ENCODE measurements around the gene FAM3C. TPM values are rescaled to one million over a fixed set of nuclear protein-coding genes. Genes with fewer than 3 reads are reported as not detected.
"Not testable (repeated sequence)": the region's sequence is repeated elsewhere in the genome, so short reads cannot be mapped to it uniquely, and the experiment has no call there.

The FAM3C gene, protein sequence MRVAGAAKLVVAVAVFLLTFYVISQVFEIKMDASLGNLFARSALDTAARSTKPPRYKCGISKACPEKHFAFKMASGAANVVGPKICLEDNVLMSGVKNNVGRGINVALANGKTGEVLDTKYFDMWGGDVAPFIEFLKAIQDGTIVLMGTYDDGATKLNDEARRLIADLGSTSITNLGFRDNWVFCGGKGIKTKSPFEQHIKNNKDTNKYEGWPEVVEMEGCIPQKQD
- total RNA-seq: 64.1 TPM

DNA sequence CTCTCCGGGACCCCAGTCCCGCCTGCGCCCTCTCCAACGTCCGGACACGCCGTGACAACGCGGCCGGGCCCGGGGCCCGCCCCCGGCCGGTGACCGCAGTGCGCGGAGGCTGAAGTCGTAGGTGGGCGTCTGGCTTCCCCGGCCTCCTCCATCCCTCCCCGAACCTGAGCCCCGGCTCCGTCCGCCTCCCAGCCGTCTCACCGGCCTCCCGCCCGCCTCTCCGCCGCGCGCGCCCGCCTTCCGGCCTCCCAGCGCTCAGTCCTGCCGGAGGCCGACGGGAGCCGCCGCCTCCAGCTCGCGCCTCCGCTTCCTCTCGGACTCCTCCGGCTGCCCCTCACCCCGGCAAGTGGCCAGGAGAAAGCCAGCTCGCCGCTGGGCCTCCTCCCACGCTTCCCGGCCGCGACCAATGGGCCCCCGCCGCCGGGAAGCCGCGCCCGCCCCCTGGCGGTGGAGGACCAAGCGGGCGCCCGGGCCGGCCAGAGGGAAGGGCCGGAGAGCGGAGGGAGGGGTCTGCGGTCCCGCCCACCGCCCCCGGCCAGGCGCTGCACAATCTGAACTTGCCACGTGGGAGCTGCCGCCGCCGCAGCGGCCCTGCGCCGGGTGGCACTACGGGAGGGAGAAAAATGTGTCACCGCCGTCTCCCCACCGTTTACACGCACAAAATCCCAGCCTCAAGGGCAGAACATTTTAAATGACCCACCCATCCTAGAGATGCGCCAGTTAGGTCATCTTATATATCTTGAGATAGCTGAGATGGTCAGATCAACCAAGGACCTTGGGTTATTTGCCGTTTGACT is at the start of gene FAM3C:
FAM3C (minus strand) TSS at position 348 of the 797 bp plus-strand sequence. CDS start 13,339 bp downstream, outside the sequence.
- peak; percentile 87 for DNase-seq (ENCODE audit: low spot score)

DNA sequence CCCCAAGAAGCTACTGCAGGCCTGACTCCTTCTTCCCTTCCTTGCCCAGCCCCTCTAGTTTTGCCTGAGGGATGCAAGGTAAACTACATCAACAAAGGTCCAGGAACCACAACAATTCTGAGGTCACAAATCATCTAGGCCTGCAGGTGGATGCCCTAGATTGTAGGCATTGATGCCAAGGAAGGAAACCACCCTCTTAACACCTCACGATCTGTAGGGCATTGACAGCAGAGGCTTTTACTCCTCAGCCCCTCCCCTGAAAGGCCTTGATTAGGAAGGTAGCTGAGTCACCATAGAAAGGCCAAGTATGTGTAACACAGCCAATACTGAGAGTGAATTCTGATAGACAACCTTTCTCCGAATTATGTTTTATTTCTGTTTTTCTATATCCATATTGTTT is 46.7 kb upstream of the FAM3C start:
- no peak for DNase-seq (ENCODE audit: low spot score)

DNA sequence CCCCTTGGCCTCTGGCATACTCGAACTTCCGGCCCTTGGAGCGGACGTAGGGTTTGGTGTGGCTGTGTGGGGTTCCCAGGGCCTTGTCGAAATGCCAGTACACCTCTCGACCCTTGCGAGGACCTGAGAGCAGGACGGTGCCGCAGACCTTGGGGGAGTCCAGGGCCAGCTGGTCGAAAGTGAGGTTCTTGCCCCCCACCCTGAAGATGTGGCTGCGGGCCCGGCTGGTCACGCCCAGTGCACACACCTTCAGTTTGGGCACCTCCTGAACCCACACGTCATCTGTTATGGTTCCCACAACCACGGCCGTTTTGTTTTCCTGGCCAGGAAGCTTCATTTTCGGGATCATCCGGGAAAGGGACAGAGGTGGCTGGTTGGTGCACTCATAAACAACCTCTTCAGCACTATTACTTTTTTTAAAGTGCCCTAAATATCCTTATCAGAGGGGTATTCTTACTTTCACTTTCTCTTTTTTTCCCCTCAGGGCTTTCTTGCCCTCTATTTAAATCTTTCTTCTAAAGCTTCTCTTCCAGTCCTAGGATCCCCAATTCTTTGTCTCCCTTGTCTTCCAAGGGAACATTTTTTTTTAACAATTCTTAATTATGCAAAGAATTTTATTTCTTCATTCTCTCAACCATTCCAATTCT is 44.9 kb upstream of the FAM3C start:
- DNase-seq (ENCODE audit: low spot score): no peak

DNA sequence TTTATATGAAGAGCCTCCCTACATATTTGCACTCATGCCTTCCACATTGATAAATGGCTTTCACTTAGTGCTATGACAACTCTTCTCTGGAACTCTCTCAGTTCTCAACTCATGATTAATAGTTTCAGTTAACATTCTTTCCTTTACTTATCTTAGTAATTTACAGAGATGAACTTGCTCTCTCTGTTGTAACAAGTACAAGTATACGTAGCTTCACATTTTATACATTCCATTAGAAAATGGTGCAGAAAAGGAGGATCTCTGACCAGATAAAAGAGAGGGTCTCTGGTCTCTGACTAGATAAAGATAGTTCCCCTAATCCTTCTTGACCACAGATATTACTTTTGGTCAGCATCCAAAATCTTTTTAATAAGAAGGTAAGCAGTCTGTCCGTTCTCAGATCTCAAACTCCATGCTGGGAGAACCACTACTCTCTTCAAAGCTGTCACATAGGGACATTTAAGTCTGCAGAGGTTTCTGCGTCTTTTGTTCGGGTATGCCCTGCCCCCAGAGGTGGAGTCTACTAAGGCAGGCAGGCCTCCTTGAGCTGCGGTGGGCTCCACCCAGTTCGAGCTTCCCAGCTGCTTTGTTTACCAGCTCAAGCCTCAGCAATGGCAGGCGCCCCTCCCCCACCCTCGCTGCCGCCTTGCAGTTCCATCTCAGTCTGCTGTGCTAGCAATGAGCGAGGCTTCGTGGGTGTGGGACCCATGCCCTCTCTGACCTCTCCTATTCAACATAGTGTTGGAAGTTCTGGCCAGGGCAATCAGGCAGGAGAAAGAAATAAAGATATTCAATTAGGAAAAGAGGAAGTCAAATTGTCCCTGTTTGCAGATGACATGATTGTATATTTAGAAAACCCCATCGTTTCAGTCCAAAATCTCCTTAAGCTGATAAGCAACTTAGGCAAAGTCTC is 42.2 kb upstream of the FAM3C start:
- peak; percentile 85 for DNase-seq (ENCODE audit: low spot score)

DNA sequence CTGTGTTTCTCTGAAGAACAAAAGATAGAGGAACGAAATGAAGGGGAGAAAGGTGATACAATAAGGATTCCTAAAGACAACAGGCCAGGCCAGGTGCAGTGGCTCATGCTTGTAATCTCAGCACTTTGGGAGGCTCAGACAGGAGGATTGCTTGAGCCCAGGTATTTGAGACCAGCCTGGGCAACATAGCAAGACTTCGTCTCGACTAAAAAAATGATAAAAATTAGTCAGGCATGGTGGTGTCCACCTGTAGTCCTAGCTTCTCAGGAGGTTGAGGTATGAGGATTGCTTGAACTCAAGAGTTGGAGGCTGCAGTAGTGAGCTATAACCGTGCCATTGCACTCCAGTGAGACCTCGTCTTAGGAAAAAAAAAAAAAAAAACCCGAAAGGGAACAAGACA is 41.4 kb upstream of the FAM3C start:
- DNase-seq (ENCODE audit: low spot score): no peak

DNA sequence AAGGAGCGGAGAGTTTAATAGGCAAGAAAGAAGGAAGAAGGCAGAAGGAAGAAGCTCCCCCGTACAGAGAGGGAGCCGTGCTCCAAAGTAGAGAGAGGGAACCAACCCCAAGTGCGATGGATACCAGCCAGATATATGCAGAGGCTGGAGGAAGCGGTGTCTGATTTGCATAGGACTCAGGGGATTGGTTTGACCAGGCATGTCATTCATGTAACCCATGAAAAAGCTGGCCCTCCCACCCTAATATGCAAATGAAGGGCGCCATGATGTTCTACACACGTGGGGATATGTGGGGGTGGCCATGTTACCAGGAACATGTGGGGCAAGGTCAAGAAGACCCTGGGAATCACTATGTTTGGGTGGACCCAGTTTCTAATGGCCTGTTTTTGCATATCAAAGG is 40.6 kb upstream of the FAM3C start:
- no peak for DNase-seq (ENCODE audit: low spot score)

DNA sequence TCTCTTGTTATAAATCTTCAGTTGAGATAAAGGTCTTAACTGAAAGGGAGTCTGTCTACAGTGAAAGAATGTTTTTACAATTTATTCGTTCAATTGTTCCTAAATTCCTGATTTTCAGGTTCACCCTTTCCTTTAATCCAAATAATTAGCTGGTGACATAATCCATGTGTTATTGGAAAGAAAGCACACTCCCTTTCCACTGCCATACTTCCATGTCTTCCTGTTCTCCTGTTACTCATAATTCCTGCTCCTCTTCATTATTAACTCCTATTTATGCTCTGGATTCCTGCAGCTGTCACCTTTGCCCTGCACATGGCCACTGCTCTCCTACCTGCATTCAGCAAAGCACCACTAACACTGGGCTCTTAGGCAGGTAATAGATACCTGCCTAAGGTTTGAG is 40.0 kb upstream of the FAM3C start:
- DNase-seq (ENCODE audit: low spot score): no peak

DNA sequence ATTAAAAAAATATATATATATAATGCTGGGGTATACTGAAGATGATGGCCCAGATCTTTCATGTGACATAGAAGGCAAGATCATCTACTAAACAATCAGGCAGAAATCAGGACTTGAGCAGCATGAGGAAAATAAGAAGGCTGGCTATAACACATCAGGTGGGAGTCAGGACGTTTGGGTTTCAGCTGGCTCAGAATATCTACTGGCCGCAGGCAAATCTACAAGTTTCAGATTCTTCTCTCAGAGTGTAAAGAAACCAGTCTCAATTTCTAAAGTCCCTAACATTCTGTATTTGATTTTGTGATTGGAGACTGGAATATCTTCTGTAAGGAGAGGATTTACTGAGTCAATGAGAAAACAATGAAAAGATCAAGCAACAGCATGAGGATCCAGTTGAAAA is 37.7 kb upstream of the FAM3C start:
- no peak for DNase-seq (ENCODE audit: low spot score)

DNA sequence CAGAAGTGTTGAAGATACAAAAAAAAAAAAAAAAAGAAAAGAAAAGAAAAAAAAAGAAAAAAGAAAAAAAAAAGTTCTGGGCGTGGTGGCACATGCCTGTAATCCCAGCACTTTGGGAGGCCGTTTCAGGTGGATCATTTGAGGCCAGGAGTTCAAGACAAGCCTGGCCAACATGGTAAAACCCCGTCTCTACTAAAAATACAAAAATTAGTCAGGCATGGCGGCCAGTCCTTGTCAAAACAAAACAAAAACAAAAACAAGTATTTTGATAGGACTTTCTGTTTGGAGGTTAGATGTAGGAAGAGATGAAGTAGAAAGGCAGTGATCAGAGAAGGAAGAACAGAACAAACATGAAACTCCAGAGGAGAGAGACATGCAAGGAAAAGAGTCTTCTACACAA is 36.4 kb upstream of the FAM3C start:
- DNase-seq (ENCODE audit: low spot score): not testable (repeated sequence)

DNA sequence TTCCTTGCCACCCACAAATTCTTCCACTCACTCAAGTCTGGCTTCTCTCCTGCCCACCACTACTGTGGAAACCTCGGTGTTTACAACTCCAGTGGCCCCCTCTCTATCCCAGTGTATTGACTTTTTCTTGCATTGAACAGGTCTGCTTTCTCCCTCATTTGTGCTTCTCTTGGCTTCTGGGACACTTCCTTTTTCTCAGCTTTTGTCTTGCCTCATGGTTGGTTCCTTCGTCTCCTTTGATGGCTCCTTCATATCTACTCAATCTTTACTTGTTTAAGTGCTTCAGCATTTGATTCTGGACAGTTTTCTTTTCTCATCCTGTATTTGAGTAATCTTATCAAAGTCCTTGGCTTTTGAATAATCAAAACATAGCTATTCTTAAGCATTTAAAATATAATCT is 35.9 kb upstream of the FAM3C start:
- no peak for DNase-seq (ENCODE audit: low spot score)

DNA sequence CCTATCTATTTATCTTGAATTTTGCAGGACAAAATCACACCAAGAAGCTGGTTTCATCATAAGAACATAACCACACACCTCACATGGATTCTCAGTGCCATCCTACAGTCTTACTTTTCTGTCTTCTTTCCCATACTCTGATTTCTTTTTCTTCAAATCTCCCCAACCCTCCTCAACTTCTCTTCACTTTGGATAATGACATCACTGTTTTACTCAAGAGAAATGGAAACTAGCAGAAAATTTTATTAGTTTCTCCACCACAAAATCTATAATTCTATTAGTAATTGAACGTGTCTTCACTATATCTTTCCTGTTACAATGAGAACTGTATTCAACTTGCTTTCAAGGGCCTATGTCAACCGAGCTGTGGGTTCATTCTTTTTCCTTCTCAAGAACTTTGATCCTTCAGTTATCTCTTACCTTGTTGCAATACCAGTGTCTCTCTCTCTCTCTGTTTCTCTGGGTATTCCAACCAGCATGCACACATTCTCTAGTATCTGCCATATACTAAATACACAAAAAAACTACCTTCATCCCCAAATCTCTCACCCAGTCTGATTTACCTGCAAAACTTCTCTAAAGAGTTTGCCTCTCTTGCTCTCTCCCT is 35.4 kb upstream of the FAM3C start:
- DNase-seq (ENCODE audit: low spot score): no peak

DNA sequence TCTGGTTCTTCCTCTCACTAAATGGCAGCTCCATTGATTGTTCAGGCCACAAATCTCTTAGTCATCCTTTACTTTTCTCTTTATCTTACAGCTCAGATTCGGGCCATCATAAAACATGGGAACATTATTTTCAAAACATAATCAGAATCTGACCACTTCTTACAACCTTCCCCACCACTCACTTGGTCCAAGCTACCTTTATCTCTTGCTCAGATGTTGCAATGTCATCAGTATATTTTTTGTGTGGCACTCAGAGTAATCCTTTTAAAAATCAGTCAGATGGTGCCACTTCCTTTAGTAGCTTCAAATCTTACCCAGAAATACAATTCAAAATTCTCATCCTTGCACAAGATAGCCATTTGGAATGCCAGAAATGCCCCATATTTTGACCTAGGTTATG is 34.5 kb upstream of the FAM3C start:
- no peak for DNase-seq (ENCODE audit: low spot score)

DNA sequence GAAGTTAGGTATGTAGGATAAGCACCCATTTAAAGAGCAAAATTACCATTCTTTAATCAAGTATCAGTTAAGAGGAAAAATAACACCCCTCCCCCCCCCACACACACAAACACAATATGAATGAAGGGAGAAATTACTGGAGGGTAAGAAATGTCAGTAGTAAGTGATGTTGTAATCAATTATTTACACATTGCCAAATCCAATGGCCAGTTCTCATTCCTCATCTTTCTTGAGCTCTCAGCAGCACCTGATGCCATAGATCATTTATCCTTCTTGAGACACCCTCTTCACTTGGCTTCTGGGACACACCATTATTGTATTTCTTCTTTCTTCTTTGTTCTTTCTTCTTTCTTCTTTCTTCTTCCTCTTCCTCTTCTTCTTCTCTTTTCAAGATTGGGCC is 33.7 kb upstream of the FAM3C start:
- no peak for DNase-seq (ENCODE audit: low spot score)

DNA sequence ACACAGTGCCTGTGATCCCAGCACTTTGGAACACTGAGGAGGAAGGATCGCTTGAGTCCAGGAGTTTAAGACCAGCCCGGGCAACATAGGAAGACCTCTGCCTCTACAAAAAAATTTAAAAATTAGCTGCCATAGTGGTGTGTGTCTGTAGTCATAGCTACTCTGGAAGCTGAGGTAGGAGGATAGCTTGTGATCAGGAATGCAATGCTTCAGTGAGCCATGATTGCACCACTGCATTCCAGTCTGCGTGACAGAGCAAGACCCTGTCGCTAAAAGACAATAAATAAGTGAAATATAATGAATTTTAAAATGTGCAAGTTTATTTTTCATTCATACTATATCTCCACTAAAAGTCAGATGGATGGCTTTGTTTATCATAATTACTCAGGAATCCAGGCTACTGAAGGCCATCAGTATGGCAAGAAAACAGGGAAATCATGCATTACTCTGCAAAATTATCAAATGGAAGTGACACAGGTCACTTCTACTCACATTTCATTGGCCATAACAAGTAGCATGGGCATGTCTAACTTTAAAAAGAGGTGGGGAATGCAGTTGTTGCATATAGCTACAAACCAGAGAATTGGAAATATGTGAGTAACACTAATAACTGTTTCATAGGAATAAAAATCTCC is 32.9 kb upstream of the FAM3C start:
- DNase-seq (ENCODE audit: low spot score): no peak

DNA sequence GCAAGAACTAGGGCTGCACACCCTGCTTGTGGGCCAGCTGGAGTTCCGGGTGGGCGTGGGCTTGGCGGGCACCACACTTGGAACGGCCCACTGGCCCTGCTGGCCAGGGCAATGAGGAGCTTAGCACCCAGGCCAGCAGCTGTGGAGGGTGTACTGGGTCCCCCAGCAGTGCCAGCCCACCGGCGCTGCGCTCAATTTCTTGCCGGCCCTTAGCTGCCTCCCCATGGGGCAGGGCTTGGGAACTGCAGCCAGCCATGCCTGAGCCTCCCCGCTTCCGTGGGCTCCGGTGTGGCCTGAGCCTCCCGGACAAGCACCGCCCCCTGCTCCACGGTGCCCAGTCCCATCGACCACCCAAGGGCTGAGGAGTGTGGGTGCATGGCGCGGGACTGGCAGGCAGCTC is 25.6 kb upstream of the FAM3C start:
- not testable (repeated sequence) for DNase-seq (ENCODE audit: low spot score)

DNA sequence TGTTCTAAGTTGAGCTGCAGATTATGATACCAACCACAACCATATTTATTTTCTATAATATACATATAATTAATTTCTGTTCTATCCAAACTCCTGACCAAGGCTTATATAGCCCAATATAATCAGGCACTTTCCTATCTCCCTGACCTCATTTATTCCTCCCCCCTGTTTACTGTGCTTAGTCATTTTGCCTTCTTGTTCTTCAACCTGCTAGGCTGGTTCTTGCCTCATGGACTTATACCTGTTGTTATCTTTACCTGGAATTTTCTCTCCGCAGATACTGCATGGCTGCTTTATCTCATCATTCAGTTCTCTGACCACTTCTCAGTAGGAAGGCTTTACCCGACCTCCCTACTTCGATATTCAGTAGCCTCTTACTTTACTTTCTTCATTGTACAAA is 24.9 kb upstream of the FAM3C start:
- DNase-seq (ENCODE audit: low spot score): peak; percentile 48

DNA sequence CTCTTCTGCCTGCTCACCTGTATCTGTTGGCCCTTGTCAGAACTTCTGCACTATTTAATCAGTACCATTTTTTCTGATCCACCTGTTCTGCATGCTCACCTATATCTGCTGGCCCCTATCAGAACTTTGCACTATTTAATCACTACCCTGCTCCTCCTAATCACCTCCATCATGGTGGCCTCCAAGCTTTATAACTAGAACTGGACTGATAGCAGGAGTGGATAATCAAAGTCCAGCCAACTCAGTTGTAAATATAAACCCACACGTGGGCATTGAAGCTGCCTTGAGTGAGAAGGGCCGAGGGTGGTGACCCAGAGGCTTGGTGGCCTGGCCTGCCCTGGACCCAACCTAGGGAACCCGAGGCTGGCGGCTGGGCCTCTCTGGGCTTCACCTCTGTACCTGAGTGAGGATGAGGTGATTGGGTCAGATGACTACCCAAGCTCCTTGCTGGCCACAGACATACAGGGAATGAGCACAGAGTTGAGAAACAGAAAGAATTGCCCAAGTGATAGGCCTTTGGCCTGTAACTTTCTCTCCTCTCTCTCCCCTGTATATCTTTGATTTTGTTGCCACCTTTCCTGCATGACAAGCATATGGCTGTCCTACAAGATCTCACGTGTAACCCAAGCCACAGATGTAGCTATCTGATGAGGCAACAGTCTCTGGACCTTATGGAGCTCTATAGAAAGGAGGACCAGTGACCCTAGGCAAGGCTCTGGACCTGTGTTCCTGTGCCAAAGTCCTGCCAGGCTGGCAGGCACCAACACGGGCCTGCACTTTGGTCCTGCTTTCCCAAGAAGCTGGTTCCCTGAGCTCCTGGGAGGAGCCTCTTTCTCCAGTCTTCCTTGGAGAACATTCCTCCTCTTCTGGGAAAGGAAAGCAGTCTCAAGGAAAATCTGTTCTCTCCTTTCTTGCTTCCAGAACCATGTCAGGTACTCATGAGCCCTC is 23.4 kb upstream of the FAM3C start:
- DNase-seq (ENCODE audit: low spot score): no peak

DNA sequence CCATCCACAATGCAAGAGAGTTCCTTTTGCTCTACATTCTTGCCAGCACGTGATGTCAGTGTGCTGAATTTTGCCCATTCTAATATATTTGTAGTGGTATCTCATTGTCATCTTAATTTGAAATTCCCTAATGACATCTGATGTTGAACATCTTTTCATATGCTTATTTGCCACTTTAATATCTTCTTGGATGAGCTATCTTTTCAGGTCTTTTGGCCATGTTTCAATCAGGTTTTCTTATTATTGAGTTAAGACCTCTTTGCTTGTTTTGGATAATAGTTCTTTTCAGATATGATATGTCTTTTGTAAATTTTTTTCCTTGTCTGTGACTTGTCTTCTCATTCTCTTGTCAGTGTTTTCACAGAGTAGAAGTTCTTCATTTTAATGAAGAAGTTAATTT is 20.4 kb upstream of the FAM3C start:
- DNase-seq (ENCODE audit: low spot score): no peak

DNA sequence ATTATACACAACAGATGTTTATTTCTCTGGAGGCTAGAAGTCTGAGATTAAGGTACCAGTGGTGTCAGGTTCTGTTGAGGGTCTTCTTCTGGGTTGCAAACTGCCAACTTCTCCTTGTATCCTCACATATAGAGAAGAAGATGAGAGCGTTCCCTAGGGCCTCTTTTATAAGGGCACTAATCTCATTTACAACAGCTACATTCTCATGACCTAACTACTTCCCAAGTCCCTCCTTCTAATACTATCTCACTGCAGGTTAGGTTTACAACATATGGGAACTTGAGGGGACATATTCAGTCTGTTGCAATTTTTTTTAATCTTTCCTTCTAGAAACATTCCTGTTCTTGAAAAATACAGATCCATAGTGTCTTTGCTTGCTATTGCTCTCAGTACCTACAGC is 18.3 kb upstream of the FAM3C start:
- no peak for DNase-seq (ENCODE audit: low spot score)

DNA sequence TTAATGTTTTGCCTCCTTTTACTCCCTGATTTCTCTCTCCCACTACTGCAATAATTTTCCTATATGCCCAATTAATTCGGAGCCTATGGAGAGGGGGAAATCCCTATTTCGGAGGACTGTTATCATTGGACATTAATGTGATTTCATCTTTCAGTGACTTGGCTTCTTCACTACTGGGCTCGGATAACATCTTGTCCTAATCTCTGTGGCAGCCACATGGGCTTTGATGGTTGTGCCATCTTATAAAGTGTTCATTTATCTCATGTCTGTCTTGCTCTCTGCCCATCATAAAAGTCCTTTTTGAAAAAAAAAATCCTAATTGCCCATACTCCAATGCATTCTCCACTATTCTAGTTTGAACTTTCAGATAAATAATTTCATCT is 15.5 kb upstream of the FAM3C start:
- DNase-seq (ENCODE audit: low spot score): no peak

Measured in ureter (tissue), 1 donor.